Measurements from ENCODE around the gene MTMR12.

The MTMR12 gene

DNA sequence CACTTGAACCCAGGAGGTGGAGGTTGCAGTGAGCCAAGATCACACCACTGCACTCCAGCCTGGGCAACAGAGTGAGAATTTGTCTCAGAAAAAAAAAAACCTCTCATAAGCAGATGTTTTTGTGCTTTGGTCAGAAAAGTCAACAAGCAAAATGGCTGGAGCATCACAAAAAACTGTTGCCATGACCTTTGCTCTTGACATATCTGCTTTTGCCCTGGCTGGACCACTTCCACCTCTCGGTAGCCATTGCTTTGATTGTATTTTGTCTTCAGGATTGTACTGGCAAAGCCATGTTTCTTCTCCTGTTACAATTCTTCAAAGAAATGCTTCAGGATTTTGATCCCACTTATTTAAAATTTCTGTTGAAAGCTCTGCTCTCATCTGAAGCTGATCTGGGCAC is 67.0 kb downstream of the MTMR12 start:
- H3K4me3 ChIP-seq (ENCODE audit: low read depth in 1 of 2, low read length in 2 of 2) = no peak overlapping the region
- no peak overlapping the region for H2AFZ ChIP-seq (ENCODE audit: low read depth, low read length)
- no peak overlapping the region for H3K27ac ChIP-seq (ENCODE audit: low read length)
- H3K4me2 ChIP-seq (ENCODE audit: insufficient read depth, low read length) = no peak overlapping the region
- H3K4me1 ChIP-seq (ENCODE audit: insufficient read depth, low read length) = no peaks in the 10 kb centered on the region
- H3K27me3 ChIP-seq (ENCODE audit: insufficient read depth, low read length, poor library complexity) = no peaks in the 10 kb centered on the region
- no peak for DNase-seq
- H3K9ac ChIP-seq (ENCODE audit: low read depth, low read length) = no peak overlapping the region
- ATAC-seq (ENCODE audit: insufficient read depth, low read depth) = no peak
- no peaks in the 10 kb centered on the region for H4K20me1 ChIP-seq (ENCODE audit: insufficient read depth, low read length)
- H3K36me3 ChIP-seq (ENCODE audit: insufficient read depth, low read length) = peaks cover 77% of the 10 kb centered on the region
- H3K79me2 ChIP-seq (ENCODE audit: insufficient read depth, low read length) = no peaks in the 10 kb centered on the region
- TF ChIP-seq, protein P1, sequence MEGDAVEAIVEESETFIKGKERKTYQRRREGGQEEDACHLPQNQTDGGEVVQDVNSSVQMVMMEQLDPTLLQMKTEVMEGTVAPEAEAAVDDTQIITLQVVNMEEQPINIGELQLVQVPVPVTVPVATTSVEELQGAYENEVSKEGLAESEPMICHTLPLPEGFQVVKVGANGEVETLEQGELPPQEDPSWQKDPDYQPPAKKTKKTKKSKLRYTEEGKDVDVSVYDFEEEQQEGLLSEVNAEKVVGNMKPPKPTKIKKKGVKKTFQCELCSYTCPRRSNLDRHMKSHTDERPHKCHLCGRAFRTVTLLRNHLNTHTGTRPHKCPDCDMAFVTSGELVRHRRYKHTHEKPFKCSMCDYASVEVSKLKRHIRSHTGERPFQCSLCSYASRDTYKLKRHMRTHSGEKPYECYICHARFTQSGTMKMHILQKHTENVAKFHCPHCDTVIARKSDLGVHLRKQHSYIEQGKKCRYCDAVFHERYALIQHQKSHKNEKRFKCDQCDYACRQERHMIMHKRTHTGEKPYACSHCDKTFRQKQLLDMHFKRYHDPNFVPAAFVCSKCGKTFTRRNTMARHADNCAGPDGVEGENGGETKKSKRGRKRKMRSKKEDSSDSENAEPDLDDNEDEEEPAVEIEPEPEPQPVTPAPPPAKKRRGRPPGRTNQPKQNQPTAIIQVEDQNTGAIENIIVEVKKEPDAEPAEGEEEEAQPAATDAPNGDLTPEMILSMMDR (IDR thresholded peaks at IDR 0.05; ENCODE audit: borderline replicate concordance, extremely low read depth, low read length, poor library complexity, severe bottlenecking) = no peak
- TF ChIP-seq EZH2 (IDR thresholded peaks at IDR 0.05; ENCODE audit: borderline replicate concordance, low read depth, low read length, severe bottlenecking) = no peak
- no peaks in the 10 kb centered on the region for H3K9me3 ChIP-seq (ENCODE audit: insufficient read depth, low read length, severe bottlenecking)

DNA sequence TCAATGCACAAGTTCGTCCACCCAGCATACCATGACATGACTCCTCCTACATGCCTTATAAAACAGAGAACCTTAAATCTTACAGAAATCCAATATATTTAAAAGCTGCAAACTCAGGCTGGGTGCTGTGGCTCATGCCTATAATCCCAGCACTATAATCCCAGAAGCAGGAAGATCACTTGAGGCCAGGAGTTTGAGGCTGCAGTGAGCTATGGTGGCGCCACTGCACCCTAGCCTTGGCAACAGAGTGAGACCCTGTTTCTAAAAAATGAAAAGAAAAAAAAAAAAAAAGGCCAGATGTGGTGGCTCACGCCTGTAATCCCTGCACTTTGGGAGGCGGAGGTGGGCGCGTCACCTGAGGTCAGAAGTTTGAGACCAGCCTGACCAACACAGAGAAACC is 68.7 kb downstream of the MTMR12 start:
- H4K20me1 ChIP-seq (ENCODE audit: insufficient read depth, low read length) = no peaks in the 10 kb centered on the region

DNA sequence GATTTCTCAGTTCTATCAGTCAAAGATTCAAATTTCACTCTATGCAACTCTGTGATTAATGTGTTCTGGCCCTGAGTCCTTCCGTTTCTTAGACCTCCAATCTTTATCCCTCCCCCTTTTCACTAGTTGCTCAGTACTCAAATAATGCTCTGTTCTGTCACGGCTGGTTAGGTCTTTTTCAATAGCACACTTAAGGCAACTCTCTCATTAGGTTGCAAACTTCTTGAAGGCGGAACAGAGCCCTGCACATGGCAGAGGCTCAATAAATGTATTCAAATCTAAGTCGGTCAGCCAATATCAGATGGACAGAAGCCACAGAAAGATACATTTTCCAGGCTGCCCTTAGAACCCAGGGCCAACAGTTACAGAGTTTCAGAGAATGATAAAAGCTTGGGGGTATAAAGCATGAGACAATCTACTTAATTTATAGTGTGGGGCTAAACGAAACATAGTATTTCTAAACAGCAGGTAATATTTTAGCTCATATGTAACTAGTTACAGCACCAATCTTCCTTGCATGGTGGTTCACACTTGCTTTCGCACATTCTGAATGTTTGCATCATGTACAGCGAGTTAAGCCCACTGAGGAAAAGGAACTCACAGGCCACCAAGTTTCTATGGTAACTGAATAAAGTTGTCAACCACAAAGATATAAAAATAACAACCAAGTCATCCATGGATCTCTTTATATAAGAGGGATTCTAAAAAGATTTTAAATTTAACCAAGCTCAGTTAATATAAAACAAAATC is 71.5 kb downstream of the MTMR12 start:
- Histone ChIP-seq H2AFZ (ENCODE audit: low read depth, low read length) (no peak overlapping the region), H3K4me3 (ENCODE audit: low read depth in 1 of 2, low read length in 2 of 2) (no peak overlapping the region), H4K20me1 (ENCODE audit: insufficient read depth, low read length) (no peaks in the 10 kb centered on the region), H3K9me3 (ENCODE audit: insufficient read depth, low read length, severe bottlenecking) (no peaks in the 10 kb centered on the region), H3K4me2 (ENCODE audit: insufficient read depth, low read length) (no peak overlapping the region), H3K36me3 (ENCODE audit: insufficient read depth, low read length) (peaks cover 61% of the 10 kb centered on the region), H3K27me3 (ENCODE audit: insufficient read depth, low read length, poor library complexity) (no peaks in the 10 kb centered on the region), H3K9ac (ENCODE audit: low read depth, low read length) (no peak overlapping the region), H3K27ac (ENCODE audit: low read length) (no peak overlapping the region), H3K79me2 (ENCODE audit: insufficient read depth, low read length) (no peaks in the 10 kb centered on the region), H3K4me1 (ENCODE audit: insufficient read depth, low read length) (no peaks in the 10 kb centered on the region)
- ATAC-seq (ENCODE audit: insufficient read depth, low read depth) (no peak), DNase-seq (no peak)
- TF ChIP-seq, protein P1 (IDR thresholded peaks at IDR 0.05; ENCODE audit: borderline replicate concordance, extremely low read depth, low read length, poor library complexity, severe bottlenecking) = no peak
- no peak for TF ChIP-seq EZH2 (IDR thresholded peaks at IDR 0.05; ENCODE audit: borderline replicate concordance, low read depth, low read length, severe bottlenecking)

More for the DNA sequence above, 68.7 kb downstream of the MTMR12 start:
- Histone ChIP-seq H3K27ac (ENCODE audit: low read length) (no peak overlapping the region), H3K4me3 (ENCODE audit: low read depth in 1 of 2, low read length in 2 of 2) (no peak overlapping the region), H3K9ac (ENCODE audit: low read depth, low read length) (no peak overlapping the region), H3K36me3 (ENCODE audit: insufficient read depth, low read length) (peaks cover 76% of the 10 kb centered on the region), H3K4me1 (ENCODE audit: insufficient read depth, low read length) (no peaks in the 10 kb centered on the region), H3K79me2 (ENCODE audit: insufficient read depth, low read length) (no peaks in the 10 kb centered on the region), H2AFZ (ENCODE audit: low read depth, low read length) (no peak overlapping the region), H3K9me3 (ENCODE audit: insufficient read depth, low read length, severe bottlenecking) (no peaks in the 10 kb centered on the region), H3K27me3 (ENCODE audit: insufficient read depth, low read length, poor library complexity) (no peaks in the 10 kb centered on the region), H3K4me2 (ENCODE audit: insufficient read depth, low read length) (no peak overlapping the region)
- ATAC-seq (ENCODE audit: insufficient read depth, low read depth) (no peak), DNase-seq (no peak)
- TF ChIP-seq, protein P1 (IDR thresholded peaks at IDR 0.05; ENCODE audit: borderline replicate concordance, extremely low read depth, low read length, poor library complexity, severe bottlenecking) = no peak
- no peak for TF ChIP-seq EZH2 (IDR thresholded peaks at IDR 0.05; ENCODE audit: borderline replicate concordance, low read depth, low read length, severe bottlenecking)
